HG02943 (cell line): ENCODE data around the gene CCDC92B.

Experiments used
- ATAC-seq: cut with Tn5 transposase; IDR thresholded peaks from one replicate; pipeline ENCODE4 v1.9.1; 2021; ENCODE audit warnings: mild to moderate bottlenecking, low read depth, moderate library complexity; ENCODE audit not compliant: unreplicated experiment

The CCDC92B gene

DNA sequence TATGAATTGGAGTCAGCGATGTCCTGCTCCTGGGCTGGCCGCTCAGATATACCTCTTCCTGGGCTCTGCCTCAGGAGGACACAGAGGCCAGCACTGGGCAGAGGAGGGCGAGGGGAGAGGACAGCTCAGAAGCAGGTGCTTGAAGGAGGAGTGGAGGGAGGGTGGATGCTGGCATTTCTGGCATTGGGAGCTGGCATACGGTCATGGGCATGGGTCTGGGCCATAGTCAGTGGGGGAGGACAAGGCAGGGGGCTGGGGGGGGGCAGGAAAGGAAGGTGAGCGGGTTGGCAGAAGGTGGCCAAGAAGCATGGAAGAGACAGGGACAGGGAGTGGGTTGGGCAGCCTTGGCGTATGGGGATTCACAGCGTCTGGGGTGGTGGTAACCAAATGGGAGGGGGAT, 30.1 kb upstream of the CCDC92B start:
- ATAC-seq, result no peak

DNA sequence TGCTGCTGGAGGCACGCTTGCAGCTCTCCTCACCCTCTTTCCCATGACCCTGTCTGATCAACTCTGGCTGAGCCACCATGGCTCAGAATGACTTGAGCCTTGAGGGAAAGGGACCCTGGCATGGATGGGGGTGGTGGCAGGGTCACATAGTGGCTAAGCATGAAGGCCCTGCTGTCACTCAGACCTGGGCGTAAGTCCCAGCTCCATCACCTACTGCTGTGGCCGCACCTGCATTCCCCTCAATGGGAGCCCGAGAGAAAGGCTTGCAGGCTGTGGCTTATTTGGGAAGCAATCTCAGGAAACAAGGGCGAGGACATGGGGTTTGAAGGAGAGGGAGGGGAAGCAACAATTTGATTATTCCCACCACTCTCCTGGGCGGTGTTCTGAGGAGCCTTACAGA, 29.0 kb upstream of the CCDC92B start:
- ATAC-seq, result no peak

DNA sequence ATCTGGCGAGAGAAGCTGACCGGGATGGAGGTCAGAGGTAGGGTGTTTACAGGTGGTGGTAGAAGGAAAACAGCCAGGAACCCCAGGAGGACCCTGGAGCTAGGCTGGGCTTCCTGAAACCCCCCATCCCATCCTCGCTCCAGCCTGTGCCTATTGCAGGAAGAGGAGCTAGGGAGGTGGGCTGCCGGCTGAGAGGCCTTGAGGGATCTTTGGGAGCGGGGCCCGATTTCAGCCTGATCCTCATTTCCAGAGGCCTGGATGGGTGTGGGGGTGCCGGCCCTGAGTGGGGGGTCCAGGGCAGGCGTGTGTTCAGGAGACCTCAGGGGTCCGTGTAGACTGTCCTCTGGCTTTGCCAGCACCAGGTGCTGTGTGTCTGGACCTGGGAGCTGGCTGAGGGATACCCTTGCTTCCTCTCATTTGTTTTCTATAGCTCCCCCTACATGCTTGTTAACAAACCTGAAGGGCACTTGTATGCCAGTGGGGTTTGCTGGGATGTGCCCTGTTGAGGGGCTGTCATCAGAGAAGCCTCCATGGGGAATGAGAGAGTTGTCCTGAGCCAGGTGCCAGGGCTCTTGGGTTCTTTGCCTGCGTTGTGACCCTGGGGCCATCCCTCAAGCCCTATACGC, 27.9 kb upstream of the CCDC92B start:
- no peak for ATAC-seq

DNA sequence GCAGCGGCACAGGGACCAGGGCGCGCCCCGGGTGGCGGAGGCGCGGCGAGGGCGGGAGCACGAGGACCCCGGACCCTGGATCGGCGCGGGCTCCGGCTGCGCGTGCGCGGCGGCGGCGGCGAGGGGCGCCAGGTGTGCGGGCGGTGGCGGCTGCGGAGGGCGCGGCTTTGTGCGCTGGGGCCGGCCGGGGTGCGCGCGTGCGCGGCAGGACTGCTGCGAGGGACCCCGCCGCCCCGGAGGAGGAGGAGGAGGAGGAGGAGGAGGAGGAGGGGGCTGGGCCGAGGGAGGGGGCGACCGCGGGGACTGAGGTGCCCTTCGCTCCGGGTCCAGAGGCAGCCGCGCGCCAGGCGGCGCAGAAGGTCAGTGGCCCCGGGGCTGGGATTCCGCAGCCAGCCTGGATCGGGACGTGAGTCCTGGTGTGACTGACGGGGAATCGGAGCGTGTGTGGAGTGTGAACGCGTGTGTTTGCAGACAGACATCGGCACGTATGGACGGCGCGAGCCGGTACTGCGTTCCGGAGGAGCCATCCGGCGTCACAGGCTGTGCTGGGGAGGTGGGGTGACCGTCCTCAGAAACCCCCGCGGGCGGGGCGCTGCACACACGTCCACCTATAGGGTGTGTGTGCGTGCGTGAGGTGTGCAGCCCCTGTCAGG, 27.3 kb upstream of the CCDC92B start:
- no peak for ATAC-seq

DNA sequence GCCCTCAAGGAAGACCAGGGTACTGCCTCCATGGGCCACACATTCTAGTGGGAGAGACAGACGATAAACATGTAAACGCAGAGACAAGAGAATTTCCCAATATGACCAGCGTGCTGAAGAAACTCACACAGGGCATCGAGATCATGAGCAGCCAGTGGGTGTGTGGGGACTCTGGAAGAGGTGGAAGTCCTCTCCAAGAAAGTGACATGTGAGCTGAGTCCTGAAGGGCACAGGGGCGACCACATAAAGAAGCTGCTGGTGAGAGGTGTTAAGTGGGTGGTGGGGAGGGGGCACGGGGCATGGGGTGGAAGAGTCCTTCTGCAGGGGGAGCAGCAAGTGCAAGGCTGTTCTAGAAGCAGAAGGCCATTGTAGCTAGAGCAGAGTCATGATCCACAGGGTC, 25.8 kb upstream of the CCDC92B start:
- ATAC-seq, result no peak

DNA sequence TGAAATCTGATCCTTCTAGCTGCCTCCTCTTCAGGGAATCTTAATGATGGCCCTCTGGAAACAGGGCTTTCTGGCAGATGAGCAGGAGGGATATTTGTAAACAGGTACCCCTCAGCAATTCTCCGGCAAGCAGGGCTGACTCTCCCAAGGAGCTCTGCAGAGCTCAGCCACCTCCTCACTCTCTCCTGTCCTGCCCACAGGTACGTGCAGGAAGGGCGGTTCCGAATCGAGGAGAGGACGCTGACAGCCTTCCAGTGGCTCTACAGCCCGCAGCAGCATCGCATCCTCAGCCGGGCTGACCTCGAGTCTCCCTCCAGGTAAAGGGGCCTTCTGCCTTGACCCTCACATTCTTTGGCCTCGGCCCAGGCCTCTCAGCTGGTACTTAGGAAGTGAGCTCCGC, 20.7 kb upstream of the CCDC92B start:
- no peak for ATAC-seq

DNA sequence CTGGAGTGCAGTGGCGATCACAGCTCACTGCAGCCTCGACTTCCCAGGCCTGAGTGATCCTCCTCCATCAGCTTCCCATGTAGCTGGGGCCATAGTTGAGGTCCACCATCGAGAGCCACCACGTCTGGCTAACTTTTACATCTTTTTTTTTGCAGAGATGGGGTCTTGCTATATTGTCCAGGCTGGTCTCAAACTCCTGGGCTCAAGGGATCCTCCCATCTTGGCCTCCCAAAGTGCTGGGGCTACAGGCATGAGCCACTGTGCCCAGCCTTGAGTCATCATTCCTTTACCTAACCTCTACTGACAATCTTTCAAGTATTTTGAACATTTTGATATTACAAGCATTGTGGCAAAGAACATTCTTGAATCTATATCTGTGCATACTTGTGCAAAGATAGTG, 9.4 kb upstream of the CCDC92B start:
- ATAC-seq, result no peak

DNA sequence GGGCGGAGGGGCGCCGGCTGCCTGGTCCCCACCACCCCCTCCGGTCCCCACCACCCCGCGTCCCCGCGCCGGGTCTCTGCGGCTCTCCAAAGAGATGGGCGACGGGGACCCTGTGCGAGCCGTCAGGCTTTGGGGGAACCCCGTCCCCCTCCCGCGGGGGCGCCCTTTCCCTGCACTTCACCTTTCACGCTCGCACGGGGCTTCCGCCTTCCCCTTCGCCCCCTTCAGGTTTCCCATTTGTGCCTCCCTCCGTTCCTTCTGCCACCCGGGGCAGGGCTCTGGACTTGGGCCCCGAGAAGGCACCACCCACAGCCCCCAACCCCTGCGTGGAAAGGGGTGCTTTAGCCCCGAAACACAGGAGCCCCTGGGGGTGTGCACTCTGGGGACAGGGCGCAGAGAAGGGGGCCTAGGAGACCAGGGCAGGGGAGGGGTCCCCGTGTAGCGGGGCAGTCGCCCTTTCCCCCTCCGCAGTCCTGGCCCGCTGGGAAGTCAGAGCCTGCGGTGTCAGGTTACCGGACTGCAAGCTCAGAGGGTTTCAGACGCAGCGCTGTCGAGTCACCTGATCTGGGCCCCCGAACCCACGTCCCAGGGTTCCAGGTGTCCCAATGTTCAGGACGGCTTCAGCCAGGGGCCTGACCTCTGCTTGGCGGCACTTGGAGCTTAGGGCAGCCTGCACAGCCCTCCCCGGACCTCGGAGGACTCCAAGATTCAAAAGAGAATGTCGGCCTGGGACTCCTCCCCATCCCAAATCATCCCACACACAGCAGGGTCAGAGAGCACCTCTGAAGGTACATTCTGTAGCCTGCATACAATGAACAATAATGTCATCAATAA, 6.7 kb upstream of the CCDC92B start:
- no peak for ATAC-seq

DNA sequence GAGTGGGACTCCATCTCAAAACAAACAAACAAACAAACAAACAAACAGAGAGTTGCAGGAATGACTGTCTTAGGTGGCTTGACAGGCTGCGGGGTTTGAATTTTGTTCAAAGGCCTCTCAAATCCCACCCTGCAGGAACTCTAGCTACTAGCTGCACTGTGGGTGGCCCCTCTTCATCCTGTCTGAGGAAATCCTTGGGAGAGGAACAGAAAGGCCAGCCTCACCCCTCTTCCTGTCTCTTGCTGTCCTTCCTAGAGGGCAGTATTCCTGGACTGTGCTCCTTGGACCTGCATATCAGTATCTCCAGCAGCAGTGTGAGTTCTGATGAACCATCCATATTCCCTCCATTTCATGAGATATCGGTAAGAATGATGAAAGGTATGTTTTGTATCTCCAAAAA, 2.0 kb upstream of the CCDC92B start:
- no peak for ATAC-seq

DNA sequence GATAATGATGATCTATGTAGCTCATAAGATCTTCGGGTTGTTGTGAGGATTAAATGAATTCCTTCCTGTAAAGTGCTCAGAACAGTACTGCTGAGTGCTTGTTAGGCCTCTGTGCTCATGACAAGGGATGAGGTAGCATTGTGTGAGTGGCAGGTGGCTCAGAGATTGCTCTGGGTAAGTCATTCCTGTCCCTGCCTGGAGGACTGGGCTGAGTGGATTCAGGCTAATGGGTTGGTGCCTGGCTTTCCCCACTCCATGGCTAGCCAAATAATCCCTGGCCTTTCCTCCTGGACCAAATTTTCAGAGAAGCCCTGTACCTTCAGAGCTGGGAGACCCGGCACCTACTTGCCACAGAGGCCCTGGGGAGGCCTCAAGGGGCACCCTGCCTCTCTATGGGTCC, 1.3 kb upstream of the CCDC92B start:
- ATAC-seq, result no peak

DNA sequence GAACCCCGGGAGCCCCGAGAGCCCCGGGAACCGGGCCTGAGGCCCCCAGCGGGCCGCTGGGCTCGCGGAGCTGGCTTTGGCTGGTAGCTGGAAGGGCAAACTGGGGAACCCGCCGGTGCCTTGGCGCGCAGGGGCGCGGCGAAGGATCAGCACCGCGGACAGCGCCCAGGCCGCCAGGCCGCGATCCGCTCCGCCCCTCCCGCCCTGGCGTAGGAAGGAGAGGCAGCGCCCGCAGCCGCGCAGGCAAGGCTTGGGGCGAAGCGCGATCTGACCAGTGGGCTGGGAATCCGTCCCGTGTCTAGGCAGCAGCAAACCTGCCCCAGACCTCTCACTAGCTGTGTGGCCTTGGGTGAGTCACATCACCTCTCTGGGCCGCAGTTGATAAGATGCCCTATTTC, 331 bp upstream of the CCDC92B start:
- no peak for ATAC-seq

DNA sequence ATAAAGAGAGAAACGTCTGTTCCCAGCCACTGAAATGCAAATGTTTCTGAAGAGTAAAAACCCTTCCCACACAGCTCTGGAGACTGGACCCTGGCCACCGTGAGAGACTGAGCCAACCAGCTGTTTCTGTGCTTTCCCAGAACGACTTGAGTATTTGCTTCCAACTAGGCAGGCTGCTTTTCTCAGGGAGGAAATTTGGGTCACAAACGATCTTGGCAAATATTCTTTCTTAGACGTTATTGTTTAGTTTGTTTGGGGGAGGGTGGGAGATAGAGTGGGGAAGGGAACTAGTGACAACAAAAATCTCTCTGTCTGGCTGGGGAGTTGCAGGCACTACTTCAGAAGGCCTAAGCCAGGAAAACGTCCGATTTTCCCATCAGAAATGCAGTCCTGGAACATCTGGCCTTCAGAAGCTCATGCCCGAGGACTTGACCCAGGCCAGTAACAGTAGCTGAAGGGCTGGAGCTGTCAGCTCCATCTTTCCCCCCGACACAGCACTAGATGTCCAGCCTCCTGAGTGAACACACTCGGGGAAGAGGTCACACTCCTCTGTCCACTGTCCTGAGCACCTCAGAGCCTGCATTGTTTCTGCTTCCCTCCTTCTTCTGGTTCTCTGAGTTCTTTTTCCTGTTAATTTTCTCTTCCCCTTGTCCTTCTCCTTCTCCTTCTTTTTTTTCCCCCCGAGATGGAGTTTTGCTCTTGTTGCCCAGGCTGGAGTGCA, 4.0 kb downstream of the CCDC92B start:
- no peak for ATAC-seq

DNA sequence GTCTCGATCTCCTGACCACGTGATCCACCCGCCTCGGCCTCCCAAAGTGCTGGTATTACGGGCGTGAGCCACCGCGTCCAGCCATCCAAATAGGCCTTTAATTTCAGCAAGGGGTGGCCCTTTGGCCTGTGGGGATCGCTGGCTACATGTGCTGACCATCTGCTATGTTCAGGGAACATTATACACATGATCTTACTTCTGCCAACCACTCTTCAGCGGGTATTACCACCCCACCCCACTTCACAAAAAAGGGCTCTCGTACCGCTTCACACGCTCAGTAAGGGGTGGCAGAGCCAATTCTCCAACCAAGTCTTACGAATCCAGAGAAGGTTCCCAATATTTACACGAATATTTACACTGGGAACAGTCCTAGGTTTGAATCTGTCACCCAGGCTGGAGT, 11.8 kb downstream of the CCDC92B start:
- no peak for ATAC-seq

DNA sequence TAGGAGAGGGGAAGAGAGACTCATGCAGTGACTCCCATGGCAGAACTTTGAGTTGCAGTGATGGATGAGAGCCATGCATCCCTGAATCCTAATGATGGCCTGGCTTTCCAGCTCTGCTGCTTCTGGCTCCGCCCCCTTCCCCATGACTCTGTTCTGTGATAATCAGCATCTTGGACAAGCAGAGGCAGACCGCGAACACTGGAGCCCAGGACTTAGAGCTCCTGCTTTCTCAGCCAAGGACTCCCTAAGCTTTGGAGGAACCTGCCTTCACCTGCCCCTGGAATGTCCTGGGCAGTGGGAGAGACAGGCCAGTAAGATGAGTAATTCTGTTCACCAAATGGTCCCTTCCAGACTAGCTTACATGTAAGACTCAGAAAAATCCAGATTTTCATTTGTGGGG, 12.5 kb downstream of the CCDC92B start:
- no peak for ATAC-seq

DNA sequence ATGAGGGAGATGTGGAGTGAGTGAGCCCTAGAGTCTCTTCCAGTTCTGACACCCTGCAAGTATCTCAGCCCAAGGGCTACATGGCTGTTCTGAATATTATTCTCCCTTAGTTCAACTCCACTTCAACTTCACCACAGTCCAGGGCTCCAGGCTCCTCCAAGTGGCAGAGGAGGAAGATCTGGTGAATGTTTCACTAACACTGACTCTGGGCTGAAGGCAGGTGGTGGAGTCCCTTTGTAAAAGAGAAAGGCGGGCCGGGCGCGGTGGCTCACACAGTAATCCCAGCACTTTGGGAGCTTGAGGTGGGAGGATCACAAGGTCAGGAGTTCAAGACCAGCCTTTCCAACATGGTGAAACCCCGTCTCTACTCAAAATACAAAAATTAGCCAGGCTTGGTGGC, 13.6 kb downstream of the CCDC92B start:
- ATAC-seq, result no peak

DNA sequence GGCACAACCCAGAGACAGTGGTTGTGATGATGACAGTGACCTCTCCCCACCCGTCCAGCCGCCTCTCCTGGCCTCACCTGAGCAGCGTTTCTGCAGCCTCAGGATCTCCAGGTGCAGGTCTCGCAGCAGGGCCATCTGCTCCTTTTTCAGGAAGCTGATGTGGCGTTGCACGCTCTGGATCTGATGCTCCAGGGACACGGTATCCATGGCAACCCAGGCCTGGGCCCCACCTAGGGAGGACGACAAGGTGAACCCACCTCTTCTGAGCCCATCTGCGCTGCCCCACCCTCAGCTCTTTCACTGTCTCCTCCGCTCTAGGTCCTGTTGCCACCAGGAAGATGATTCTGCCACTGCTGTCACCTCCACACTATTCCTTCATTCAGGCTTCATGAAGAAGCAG, 14.5 kb downstream of the CCDC92B start:
- ATAC-seq, result no peak

DNA sequence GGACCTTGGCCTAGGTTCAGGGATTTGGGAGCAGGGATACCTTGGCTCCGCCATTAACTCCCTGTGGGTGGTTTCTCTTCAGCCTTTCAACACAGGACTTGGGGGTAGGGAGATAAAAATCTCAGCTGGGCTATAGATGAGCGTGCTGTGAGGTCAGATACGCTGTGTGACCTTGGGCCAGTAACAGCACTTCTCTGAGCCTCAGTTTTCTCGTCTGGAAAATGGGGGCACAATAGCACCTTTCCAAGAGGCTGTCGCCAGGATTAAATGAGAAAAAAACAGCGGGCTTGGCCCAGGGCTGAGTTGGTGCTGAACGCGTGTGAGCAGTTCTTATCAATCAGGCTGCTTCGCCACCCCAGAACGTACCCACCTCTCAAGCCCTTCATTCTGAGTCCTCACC, 17.6 kb downstream of the CCDC92B start:
- no peak for ATAC-seq

DNA sequence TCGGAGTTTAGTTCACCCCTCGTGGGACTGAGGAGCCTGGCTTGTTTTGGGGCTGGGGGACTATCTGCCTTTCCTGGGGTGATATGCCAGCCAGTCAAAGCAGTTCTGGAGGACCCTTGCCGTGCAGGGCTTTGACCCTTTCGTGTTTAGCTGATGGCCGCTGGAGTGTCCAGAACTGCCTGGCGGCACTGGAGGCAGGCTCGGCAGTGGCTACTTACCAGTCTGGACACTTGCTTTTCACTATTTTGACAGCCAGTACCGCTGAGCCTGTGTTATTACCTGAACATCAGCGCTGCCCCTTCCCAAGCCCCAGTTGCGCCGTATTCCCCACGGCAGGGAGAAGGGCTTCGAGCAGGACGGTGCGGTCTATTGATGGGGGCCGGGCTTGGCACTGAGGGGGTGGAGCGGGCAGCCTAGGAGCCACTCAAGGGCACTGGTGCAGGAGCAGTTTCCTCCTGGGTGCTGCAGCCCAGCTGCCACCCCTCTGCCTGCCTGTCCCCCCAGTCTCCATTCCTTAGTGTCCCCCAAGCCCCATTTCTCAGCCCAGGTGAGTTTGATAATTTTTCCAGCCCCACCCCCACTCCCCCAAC, 18.6 kb downstream of the CCDC92B start:
- ATAC-seq, result no peak

DNA sequence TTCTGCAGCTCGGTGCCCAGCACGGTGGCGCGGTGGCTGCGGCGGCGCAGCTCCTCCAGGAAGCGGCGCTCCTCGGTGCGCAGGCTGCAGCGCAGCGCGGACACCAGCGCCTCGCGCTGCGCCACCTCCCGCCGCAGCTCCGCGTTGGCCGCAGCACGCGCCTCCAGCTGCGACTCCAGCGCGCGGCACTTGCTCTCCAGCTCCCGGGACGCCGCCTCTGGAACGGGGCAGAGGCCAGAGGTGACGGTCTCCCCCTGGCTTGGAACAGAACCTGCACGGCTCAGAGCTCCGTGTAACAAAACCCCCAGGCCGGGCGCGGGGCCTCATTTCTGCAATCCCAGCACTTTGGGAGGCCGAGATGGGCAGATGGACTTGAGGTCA, 24.7 kb downstream of the CCDC92B start:
- no peak for ATAC-seq

DNA sequence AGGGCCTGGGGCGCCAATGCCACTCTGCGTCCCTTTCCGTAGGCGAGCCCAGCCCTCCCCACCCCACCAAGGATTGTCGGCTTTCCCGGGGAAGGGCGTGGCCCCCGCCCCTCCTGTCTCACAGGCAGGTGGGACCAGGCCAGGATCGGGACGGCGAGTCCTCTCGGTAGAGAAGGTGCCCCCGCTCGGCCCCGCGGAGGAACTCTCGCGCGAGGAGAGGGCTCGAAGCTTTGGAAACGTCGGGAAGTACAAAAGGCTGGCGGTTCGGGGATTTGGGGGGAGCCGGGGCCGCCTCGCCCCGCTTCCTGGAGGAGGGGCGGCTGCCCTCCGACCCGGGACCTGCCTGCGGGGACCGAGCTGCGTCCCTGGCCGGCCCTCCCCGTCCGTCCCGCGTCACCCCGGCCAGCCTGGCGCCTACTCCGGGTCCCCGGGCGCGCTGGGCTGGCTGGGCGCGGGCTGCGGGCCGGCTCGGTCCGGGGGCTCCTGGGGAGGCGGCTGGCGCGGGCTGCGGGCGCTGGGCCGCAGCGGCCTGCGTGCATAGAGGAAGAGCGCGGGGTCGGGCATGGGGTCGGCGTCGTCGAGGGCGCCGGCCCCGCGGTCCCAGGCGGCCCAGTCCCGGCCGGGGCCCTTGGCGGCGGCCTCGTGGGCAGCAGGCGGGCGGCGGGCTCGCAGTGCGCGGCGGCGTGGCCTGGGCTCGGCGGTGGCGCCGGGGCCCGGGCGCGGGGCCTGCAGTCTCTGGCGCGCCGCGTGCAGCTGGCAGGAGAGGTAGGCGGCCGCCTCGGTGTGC, 25.3 kb downstream of the CCDC92B start:
- no peak for ATAC-seq
